ENCODE measurements around the gene MRPL37.
"Not testable (repeated sequence)": the region's sequence is repeated elsewhere in the genome, so short reads cannot be mapped to it uniquely, and the experiment has no call there.

- not testable (repeated sequence) for TF ChIP-seq CTCF (IDR thresholded peaks at IDR 0.05; ENCODE audit: insufficient read depth, low read length, poor library complexity, severe bottlenecking); EZH2phosphoT487 (conservative IDR thresholded peaks at IDR 0.05; ENCODE audit: low read length)
Observed at GRCh38 chr1:54233196-54233595, 33.2 kb downstream of the MRPL37 start.
